Sciatic nerve (tissue), 2 donors: ENCODE data around the gene NOL6. TPM values are rescaled to one million over a fixed set of nuclear protein-coding genes. Genes with fewer than 3 reads are reported as not detected.
"Not testable (repeated sequence)": the region's sequence is repeated elsewhere in the genome, so short reads cannot be mapped to it uniquely, and the experiment has no call there.

ENCODE experiments used
- ATAC-seq: fragments of 200-7000 bp; cut with Tn5 transposase; one replicate; pipeline ENCODE4 v1.9.1; 2020; ENCODE audit warnings: mild to moderate bottlenecking, moderate library complexity
- DNase-seq: peaks from one replicate; pipeline ENCODE4 v3.0.0-alpha.2; 2020; ENCODE audit warnings: low spot score
- intact Hi-C: fragments of 100-400 bp; cut with DNase I; formaldehyde crosslinking; loops from one replicate; pipeline ENCODE4 v1.14.2; 2022
- total RNA-seq: library from RNA; stranded (reverse); fragmentation: NEBNext Ultra II Directional; extraction: Animal tissue kit (Norgen Biotek cat#: 25700); gene quantifications from one replicate; pipeline ENCODE4 v1.2.1, GENCODE V29; 2021
- donor health status: DM: no; HTN: no; CAD: no.
- donor health status: DM: no; HTN: no; CAD: no.

The NOL6 gene
- total RNA-seq, 1 donor from 2014 or later: 26.0 TPM

DNA sequence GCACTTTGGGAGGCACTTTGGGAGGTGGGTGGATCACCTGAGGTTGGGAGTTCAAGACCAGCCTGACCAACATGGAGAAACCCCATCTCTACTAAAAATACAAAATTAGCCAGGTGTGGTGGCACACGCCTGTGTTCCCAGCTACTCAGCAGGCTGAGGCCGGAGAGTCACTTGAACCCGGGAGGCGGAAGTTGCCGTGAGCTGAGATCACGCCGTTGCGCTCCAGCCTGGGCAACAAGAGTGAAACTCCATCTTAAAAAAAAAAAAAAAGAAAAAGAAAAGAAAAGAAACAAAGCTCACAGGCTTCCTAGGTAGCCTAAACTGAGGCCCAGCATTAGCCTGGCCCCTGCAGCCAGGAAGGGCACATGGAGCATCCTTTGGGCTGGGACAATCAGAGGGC is 18.3 kb downstream of the NOL6 start:
- ATAC-seq, DNase-seq, intact Hi-C loops: not testable (repeated sequence)

DNA sequence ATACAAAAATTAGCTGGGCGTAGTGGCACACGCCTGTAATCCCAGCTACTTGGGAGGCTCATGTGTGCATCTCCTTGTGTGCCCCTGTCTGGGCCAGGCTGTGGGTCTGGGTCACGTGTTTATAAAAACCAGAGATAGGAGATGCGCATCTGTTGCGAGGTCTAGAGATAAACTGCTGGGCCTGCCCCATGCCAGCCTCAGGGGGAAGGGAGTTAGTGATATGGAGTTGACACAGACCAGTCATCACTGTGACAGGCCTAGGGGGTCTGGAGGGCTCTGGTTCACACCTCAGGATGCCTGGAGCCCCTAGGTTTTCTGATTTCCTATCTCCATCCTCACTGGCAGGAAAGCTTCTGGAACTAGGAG is 19.1 kb downstream of the NOL6 start:
- intact Hi-C loops, ATAC-seq, DNase-seq: not testable (repeated sequence)

- intact Hi-C loops: no loop called here
- DNase-seq (no peak), ATAC-seq (no peak)
Observed at GRCh38 chr9:33453999-33454660, 19.6 kb downstream of the NOL6 start.

DNA sequence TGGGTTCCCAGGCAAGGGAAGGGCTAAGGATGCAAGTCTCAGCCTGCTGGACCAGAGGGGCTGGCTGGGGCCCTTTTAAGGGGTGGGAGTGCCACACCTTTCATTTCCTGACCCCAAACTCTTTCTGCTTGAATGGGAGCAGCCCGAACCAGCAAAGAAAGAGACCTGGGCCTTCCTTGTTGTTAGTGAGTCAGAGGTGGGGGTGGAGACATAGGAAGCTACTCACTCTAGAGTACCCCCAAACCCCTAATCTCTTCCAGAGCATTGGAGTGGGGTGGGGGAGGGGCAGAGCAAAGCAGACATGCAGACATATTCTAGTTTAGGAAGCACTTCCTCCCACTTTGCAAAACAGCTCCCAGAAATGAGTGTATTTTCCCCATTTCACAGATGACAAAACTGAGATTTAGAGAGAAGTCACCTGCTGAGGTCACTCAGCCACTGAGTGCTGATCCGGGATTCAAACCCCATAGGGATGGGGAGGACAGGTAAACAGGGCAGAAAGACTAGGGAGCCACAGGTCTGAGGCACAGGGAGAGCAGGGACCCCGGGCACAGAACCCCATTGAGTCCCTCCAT is 20.4 kb downstream of the NOL6 start:
- no peak for DNase-seq
- no peak for ATAC-seq
- intact Hi-C loops: no loop called here

DNA sequence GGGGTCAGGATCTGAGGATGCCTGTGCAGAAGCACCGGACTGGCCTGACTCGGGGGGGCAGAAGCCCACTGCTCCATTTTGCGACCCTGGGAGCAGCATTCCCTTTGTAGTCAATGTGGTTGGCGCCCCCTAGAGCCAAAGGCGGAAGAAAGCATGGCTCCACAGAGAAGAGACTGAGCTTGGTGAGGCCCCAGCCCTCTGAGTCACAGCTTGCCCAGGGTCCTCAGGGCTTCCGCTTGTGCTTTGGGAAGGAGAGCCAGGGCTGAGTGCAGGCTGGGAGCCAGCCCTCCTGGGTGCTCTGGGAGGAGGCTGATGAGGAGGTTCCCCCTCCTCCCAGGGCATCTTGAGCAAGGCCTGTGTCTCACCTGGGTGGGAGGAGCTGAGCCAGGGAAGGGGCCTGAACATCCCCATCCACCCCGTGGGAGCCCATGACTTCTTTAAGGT is 20.9 kb downstream of the NOL6 start:
- ATAC-seq (no peak), DNase-seq (no peak)
- intact Hi-C loops: no loop called here

GRCh38 chr9:33450621-33451146 is 23.0 kb downstream of the NOL6 start:
- no peak for DNase-seq
- intact Hi-C loops: no loop called here
- no peak for ATAC-seq

GRCh38 chr9:33449715-33450114 is 24.0 kb downstream of the NOL6 start:
- intact Hi-C loops: no loop called here
- no peak for DNase-seq
- no peak for ATAC-seq

DNA sequence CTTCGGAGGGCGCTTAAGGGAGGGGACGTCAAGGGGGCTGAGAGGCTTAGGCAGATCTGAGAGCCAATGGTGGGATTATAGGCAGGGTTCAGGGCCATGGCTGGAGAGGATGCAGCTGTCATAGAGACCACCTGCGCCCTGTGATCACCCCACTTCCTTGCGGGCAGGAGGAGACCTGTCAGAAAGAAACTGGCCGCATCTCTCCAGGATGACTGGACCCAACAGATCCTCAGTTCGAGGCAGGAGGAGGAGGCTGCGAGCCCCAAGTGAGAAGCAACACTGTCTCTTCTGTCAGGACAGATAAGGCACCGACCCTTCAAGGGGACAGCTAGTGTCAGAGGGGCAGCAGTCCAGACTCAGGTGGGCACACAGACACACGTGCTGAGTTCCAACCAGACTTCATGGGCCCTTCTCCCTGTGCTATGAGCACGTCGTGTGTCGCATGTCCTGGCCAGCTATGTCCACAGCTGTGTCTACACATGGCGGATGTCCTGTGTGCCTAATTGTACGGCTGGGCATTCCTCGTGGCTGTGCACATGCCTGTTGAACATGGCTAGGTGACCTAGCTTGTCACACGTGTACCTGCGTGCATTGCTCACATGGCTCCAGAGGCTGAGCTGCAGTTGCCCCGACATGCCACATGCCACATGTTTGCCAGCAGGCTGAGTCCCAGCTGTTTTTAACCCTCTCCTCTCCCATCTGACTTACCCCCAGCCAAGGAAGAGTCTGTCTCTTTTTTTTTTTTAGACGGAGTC is 25.7 kb downstream of the NOL6 start:
- ATAC-seq (no peak), DNase-seq (no peak)
- intact Hi-C loops: no loop called here

- intact Hi-C loops: no loop called here
- DNase-seq: peak; percentile 79
- ATAC-seq: peak; percentile 78
Observed at GRCh38 chr9:33446946-33447798, 26.6 kb downstream of the NOL6 start, which contains the start of gene AQP3. AQP3 (minus strand) TSS chr9:33447593; CDS start chr9:33447530, 63 bp downstream.

DNA sequence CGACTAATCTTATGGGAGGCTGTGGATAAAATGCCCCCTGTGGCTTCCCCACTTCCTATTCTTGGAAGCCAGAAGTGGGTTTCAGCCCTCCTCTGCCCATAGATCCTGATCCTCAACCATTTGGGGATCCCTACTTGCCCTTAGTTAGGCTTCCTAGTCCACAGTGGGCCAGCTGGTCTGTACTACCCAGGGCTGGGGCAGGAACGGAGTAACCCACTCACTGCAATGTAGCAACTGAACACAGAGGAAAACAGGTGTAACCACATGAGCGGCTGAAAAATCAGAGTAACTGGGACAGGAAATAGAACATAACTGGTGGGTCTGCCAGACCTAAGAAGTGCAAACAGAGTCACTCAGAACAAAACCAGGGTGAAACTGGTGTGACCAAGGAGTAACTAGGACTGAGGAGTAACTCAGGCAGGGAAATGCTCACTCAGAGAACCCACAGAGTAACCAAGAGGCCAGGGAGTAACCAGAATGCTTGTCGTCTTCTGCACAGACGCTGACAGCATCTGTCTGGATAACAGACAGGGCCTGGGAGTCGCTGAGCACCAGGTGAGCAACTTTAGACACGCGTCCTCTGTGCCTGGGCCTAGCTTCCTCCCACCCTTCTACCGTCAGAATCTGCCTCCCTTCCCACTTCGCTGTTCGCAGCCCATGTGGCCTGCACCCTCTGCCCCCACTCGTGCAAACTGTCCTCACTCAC is 27.3 kb downstream of the NOL6 start:
- ATAC-seq: peak; percentile 36
- DNase-seq: no peak
- intact Hi-C loops: no loop called here

GRCh38 chr9:33445389-33446239 is 28.1 kb downstream of the NOL6 start:
- DNase-seq (no peak), ATAC-seq (no peak)
- intact Hi-C loops: no loop called here

GRCh38 chr9:33443464-33444154 is 30.1 kb downstream of the NOL6 start:
- intact Hi-C loops: no loop called here
- no peak for ATAC-seq

GRCh38 chr9:33443047-33443446 is 30.7 kb downstream of the NOL6 start:
- intact Hi-C loops: no loop called here
- no peak for ATAC-seq
- DNase-seq: no peak

More at GRCh38 chr9:33443464-33444154, 30.1 kb downstream of the NOL6 start:
- no peak for DNase-seq

- intact Hi-C loops: no loop called here
- DNase-seq (no peak), ATAC-seq (no peak)
Observed at GRCh38 chr9:33442125-33442524, 31.6 kb downstream of the NOL6 start.

- intact Hi-C loops: no loop called here
- DNase-seq (no peak), ATAC-seq (no peak)
Observed at GRCh38 chr9:33440609-33441008, 33.1 kb downstream of the NOL6 start.

GRCh38 chr9:33440204-33440603 is 33.5 kb downstream of the NOL6 start:
- DNase-seq (no peak), ATAC-seq (no peak)
- intact Hi-C loops: no loop called here

DNA sequence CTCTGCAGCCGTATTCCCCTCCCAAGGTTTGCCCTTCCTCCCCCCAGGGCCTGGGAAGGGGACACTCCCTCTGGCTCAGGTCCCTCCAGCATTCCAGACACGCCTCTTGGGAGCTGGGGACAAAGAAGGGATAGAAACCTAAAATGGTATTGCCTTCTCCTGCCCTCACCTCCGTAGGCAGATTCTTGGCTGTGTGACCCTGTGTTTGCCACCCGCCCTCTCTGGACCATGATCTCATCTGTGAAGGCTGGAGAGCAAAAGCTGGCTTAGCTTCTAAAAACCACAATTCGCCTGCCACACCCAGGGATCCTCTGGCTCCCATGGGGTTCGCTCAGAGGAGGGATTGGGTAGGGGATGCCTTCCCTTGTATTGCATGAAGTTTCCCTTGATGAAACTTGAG is 34.0 kb downstream of the NOL6 start:
- ATAC-seq (no peak), DNase-seq (no peak)
- intact Hi-C loops: no loop called here
